GM18502 (cell line): ENCODE data around the gene MAN1A2.
"Not testable (repeated sequence)": the region's sequence is repeated elsewhere in the genome, so short reads cannot be mapped to it uniquely, and the experiment has no call there.

Experiments used
- ATAC-seq: cut with Tn5 transposase; IDR thresholded peaks from one replicate; pipeline ENCODE4 v1.9.1; 2021; ENCODE audit warnings: mild to moderate bottlenecking; ENCODE audit not compliant: unreplicated experiment, poor library complexity

The MAN1A2 gene

DNA sequence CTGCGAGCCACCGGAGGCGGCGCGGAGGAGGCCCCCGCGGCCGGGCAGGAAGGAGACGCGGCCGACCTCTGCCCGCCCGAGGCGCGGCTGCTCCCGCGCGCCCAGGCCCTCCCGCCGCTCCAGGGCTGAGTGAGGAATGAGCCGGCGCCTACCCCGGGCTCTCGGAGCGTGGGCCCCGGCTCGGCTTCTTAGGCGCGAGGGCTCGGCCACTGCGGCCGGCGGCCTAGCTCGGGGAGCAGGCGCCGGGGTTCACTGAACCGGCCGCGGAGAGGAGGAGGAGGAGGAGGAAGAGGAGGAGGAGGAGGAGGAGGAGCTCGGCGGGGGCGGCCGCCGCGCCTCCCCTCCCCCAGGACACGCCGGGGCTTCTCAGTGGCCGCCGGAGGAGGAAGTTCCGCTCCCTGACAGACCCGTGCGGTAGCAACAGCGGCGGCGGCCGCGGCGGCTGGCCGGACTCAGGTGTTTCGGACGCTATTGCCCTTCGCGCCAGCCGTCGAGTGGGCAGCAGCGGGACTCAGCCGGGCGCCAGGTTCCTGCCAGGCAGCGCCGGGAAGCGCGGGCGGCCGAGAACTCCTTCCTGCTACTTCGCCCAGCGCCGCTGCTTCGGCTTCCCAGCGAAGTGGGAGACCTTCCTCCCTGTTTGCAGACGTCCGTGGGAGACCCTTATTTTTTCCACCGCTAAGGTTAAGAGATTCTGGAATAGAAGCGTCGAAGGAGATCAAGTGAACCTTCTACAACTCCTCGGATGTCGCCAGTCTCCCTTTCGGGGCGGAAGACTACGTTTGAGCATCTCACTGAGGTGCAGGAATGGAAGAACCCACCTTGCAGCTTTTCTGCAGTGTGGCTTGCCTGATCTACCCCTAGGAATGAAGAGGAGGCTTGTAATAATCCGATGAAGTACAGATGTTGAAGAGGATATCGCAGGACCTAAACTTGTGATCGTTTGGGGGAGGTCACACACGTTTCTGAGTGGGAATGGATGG lies at the start of gene MAN1A2:
MAN1A2 (plus strand) TSS at position 404 of the 980 bp plus-strand sequence. CDS start 735 bp downstream, outside the sequence.
- ATAC-seq: peak; percentile 76

DNA sequence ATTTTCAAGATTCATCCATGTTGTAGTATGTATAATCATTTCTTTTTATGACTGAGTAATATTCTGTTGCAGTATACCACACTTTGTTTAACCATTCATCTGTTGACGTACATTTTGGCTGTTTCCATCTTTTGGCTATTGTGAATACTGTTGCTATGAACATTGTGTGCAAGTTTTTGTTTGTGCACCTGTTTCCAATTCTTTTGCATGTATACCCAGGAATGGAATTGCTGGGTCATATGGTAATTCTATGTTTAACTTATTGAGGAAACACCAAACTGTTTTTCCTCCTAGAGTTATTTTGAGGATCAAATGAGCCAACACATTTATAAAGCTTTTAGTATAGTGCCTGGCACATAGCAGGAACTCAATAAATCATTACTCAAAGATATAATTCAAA lies 49.2 kb upstream of the MAN1A2 start:
- no peak for ATAC-seq

DNA sequence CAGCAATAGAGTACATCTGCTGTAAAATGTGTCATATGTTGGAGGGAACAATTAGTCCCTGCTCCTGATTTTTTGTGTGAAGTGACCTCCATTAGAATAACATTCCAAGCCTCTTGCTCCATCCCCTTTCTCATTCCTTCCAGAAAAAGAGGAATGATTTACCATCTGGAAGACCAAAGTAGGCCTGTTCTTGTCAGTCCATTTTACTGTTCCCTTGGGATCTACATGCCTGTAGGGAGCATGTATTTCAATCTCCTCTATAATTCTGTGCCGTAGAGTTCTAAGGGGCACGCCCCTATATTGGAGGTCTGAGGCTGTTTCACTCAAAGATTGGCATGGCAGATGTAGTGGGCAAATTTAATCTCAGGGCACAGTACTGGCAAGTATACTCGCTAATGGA lies 48.8 kb upstream of the MAN1A2 start:
- no peak for ATAC-seq

GRCh38 chr1:117320515-117320914 lies 46.7 kb upstream of the MAN1A2 start:
- ATAC-seq: no peak

DNA sequence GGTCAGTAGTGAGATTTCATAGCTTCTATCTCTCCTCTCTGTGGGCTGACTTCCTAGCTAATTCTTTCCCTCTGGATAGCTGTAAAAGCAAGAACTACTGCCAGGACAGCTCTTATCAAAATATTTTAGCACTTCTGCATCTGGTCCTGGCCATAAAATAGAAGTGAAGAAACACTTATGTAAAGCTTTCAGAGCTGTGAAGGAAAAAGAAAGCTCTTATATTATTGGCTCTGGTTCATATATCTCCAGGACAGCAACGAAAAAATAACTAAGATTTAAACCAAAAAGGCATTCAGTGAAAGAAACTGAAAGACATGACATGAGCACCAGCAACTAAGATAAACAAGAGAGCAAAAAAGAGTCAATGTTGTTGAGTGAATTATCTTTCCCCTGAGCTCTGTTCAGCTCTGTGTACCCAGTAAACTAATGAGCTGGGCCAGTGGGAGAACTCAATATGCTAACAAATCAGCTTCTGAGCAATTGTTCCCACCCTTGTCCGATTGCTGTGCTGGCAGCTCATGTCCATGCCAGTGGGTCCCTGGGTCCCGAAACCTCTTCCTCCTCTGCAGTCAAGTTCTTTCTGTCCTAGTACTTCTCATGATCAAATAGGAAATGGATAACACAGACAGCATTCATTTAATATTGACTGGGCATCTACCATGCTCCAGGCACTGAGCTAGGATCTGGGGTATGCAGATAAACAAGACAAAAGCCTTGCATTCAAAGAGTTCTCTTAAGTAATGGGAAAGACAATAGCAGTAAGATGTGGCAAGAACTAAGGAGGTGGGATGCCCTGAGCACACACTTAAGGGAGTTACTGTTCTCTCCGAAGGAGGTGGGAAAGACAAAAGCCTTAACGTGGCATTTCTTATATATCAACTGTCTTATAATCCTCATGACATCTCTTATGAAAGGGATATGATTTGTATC lies 45.3 kb upstream of the MAN1A2 start:
- ATAC-seq: no peak

- ATAC-seq: no peak
Observed at GRCh38 chr1:117324357-117324756, 42.9 kb upstream of the MAN1A2 start.

DNA sequence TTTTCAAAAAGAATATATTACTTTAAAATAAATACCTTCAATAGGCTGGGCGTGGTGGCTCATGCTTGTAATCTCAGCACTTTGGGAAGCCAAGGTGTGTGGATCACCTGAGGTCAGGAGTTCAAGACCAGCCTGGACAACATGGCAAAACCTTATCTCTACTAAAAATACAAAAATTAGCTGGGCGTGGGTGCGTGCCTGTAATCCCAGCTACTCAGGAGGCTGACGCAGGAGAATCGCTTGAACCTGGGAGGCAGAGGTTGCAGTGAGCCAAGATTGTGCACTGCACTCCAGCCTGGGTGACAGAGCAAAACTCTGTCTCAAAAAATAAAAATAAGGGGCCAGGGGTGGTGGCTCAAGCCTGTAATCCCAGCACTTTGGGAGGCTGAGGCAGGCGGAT lies 41.2 kb upstream of the MAN1A2 start:
- not testable (repeated sequence) for ATAC-seq

DNA sequence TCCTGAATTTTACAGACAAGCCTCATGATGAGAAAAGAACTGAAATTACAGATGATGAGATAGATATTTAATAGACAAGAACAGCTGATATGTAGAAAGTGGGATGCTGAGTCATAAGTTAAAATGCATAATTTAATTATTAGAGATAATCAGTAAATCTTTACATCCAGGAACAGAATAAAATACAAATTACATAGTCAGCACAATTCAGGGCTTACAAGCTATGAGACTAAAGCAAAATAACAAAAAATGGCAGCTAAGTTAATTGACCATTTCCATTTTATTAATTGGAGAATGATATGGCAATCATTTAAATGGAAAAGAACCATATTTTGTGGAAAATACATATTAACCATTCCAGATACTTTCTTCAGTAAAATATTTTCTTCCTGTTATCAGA lies 40.2 kb upstream of the MAN1A2 start:
- ATAC-seq: no peak

DNA sequence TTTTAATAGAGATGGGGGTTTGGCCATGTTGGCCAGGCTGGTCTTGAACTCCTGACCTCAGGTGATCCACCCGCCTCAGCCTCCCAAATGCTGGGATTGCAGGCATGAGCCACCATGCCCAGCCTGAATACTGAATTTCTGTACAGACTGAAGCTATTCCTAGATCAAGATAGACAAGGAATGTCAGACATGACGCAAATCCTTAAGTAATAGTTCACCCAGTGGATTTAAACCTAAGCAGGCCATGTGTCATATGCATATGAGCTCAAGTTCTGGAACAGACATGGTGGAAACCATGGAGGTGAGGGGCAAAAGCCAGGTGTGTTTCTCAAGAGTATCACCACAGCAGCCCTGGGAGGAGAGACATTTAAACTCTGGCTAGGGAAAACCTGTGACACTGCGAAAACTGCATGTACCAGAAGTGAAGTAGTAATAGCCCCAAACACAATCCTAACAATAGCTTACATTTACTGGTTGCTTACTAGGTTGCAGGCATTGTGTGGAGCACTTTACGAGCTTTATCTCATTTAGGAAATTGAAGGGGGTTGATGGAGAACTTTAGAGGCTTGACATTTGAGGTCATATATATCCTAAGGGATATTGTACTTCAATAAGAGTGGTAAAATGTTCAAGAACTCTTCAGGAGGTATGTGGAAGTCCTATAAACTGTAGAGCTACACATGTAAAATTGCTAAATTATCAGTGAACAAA lies 31.7 kb upstream of the MAN1A2 start:
- ATAC-seq: no peak

GRCh38 chr1:117336088-117336817 lies 31.0 kb upstream of the MAN1A2 start:
- ATAC-seq: no peak

DNA sequence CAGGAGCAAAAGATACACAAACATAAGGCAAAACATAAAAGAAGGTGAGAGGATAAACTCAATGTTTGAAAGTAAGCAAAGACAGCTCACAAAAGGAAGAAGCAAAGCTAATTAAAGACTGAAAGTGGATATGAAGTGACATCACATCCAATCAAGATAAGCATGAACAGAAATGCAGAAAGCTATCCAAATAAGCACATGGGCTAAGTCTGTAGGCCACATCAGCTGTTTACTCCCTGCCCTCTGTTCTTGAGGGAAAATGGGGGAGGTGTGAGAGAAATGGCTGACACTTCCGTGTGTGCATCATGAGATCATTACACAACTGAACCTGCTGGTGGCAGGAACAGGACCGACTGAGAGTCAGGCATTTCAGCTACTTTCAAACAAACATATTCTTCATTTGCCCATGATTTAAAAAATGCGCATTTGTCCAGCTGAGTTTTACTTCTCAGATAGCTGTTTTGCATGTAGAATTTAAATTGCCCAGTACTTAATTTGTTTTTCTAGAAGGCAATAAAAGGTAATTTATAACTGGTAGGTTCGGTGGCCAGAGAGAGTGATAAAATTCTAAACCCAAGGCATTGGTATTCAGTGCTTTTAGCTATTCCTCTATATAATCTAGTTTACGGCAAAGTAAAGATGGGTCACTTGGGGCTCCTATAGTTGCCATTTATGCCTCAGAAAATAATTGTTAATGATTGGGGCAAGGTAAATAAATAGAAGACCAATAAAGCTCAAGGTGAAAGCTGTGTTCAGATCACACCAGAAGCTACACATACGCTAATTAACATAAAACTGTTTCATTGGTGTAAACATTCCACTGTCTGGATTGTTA lies 27.2 kb upstream of the MAN1A2 start:
- no peak for ATAC-seq

- no peak for ATAC-seq
Observed at GRCh38 chr1:117341123-117341522, 26.1 kb upstream of the MAN1A2 start.

GRCh38 chr1:117342397-117342796 lies 24.9 kb upstream of the MAN1A2 start:
- no peak for ATAC-seq

GRCh38 chr1:117346206-117346928 lies 20.9 kb upstream of the MAN1A2 start:
- no peak for ATAC-seq

DNA sequence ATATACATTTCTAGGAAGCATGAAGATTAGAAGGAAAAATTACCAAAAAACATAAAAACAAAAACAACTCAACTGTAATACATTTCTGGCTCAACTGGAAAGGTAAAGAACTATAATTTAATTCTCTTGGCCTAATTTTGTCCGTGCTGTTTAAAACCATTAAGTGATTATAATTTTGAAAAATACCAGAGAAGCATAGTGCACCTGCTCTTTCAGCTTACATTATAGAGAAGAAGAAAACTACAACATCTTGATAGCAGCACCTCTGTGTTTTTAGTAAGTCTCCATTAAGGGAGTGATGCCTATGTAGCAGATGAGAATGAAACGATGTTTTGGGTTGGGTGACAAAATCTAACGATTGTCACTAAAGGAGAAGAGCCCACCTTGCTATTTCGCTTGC lies 19.3 kb upstream of the MAN1A2 start:
- no peak for ATAC-seq

DNA sequence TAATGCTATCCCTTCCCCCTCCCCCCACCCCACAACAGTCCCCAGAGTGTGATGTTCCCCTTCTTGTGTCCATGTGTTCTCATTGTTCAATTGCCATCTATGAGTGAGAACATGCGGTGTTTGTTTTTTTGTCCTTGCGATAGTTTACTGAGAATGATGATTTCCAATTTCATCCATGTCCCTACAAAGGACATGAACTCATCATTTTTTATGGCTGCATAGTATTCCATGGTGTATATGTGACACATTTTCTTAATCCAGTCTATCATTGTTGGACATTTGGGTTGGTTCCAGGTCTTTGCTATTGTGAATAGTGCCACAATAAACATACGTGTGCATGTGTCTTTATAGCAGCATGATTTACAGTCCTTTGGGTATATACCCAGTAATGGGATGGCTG lies 14.6 kb upstream of the MAN1A2 start:
- ATAC-seq: not testable (repeated sequence)

DNA sequence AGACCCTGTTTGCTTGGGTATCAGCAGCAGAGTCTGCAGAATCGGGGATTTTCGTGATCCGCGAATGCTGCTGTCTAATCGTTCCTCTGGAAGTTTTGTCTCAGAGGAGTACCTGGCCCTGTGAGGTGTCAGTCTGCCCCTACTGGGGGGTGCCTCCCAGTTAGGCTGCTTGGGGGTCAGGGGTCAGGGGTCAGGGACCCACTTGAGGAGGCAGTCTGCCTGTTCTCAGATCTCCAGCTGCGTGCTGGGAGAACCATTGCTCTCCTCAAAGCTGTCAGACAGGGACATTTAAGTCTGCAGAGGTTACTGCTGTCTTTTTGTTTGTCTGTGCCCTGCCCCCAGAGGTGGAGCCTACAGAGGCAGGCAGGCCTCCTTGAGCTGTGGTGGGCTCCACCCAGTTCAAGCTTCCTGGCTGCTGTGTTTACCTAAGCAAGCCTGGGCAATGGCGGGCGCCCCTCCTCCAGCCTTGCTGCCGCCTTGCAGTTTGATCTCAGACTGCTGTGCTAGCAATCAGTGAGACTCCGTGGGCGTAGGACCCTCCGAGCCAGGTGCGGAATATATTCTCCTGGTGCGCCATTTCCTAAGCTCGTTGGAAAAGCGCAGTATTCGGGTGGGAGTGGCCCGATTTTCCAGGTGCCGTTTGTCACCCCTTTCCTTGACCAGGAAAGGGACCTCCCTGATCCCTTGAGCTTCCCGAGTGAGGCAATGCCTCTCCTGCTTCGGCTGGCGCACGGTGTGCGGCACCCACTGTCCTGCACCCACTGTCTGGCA lies 9.2 kb upstream of the MAN1A2 start:
- ATAC-seq: not testable (repeated sequence)

- not testable (repeated sequence) for ATAC-seq
Observed at GRCh38 chr1:117358604-117358887, 8.7 kb upstream of the MAN1A2 start.
